Hepatocyte (in vitro differentiated cells): ENCODE results near the gene SPRN. TPM values are rescaled to one million over a fixed set of nuclear protein-coding genes. Genes with fewer than 3 reads are reported as not detected.

Experiments
- DNase-seq: peaks from one replicate; pipeline ENCODE4 v3.0.0-alpha.2; 2016; ENCODE audit warnings: low spot score
- H2AFZ ChIP-seq: fragments of 200-600 bp; sonication (generic); 2 replicates; pipeline ENCODE4 v1.6.0; 2016; ENCODE audit warnings: antibody characterized with exemption, mild to moderate bottlenecking
- H3K27ac ChIP-seq: fragments of 200-600 bp; sonication (generic); 2 replicates; pipeline ENCODE4 v1.5.1; 2016; ENCODE audit warnings: mild to moderate bottlenecking
- H3K27me3 ChIP-seq: fragments of 200-600 bp; sonication (generic); 2 replicates; pipeline ENCODE4 v1.6.1; 2016
- H3K36me3 ChIP-seq: fragments of 200-600 bp; sonication (generic); replicated peaks from 2 replicates; pipeline ENCODE4 v1.5.1; 2016; ENCODE audit warnings: low read depth; ENCODE audit not compliant: insufficient read depth
- H3K4me1 ChIP-seq: fragments of 200-600 bp; sonication (generic); 2 replicates; pipeline ENCODE4 v1.5.1; 2016; ENCODE audit warnings: mild to moderate bottlenecking, moderate library complexity; ENCODE audit not compliant: insufficient read depth
- H3K4me2 ChIP-seq: fragments of 200-600 bp; sonication (generic); 2 replicates; pipeline ENCODE4 v1.6.0; 2016
- H3K4me3 ChIP-seq: fragments of 200-600 bp; sonication (generic); 2 replicates; pipeline ENCODE4 v1.5.1; 2016; ENCODE audit warnings: mild to moderate bottlenecking
- H3K79me2 ChIP-seq: fragments of 200-600 bp; sonication (generic); 2 replicates; pipeline ENCODE4 v1.6.0; 2017; ENCODE audit warnings: mild to moderate bottlenecking
- H3K9me2 ChIP-seq: fragments of 200-600 bp; sonication (generic); replicated peaks from 2 replicates; pipeline ENCODE4 v1.6.0; 2017; ENCODE audit warnings: mild to moderate bottlenecking; ENCODE audit not compliant: insufficient read depth
- H3K9me3 ChIP-seq: fragments of 200-600 bp; sonication (generic); 2 replicates; pipeline ENCODE4 v1.5.1; 2016; ENCODE audit warnings: low read depth, mild to moderate bottlenecking
- H4K20me1 ChIP-seq: fragments of 200-600 bp; sonication (generic); 2 replicates; pipeline ENCODE4 v1.6.0; 2016; ENCODE audit warnings: mild to moderate bottlenecking; ENCODE audit not compliant: insufficient read depth, poor library complexity, severe bottlenecking
- EZH2 ChIP-seq: fragments of 200-600 bp; sonication (generic); IDR thresholded peaks from 2 replicates; pipeline ENCODE4 v1.6.1; 2016; ENCODE audit warnings: antibody characterized with exemption, mild to moderate bottlenecking, borderline replicate concordance
- EZH2phosphoT487 ChIP-seq: fragments of 200-600 bp; sonication (generic); IDR thresholded peaks from one replicate; pipeline ENCODE4 v1.6.1; 2018; ENCODE audit warnings: antibody characterized with exemption, mild to moderate bottlenecking, low read depth, moderate library complexity; ENCODE audit not compliant: unreplicated experiment, severe bottlenecking
- WGBS: methylation state at CpG from one replicate; pipeline ENCODE4 v1.1.6; 2016; ENCODE audit warnings: low lambda C conversion rate; ENCODE audit errors: missing lambda C conversion rate; 5-methylcytosine and 5-hydroxymethylcytosine counted together
- polyA plus RNA-seq: library from polyadenylated mRNA; unstranded; fragments of >200 nt; fragmentation: Nextera tagmentation; extraction: Ambion mirVana; gene quantifications from 2 replicates; pipeline ENCODE4 v1.2.1, GENCODE V29; 2016
- total RNA-seq: library from RNA; depleted of rRNA; stranded (reverse); fragments of >200 nt; gene quantifications from 2 replicates; pipeline ENCODE4 v1.2.3, GENCODE V29; 2014
- TF ChIP-seq, protein P1 (sequence below): fragments of 200-600 bp; sonication (generic); IDR thresholded peaks from 2 replicates; pipeline ENCODE4 v1.5.1; 2016; ENCODE audit warnings: antibody characterized with exemption, mild to moderate bottlenecking; ENCODE audit not compliant: poor library complexity

SPRN gene
- total and polyA plus RNA-seq, 2 experiments from 2014 or later = 0.97 to 2.7 TPM

DNA sequence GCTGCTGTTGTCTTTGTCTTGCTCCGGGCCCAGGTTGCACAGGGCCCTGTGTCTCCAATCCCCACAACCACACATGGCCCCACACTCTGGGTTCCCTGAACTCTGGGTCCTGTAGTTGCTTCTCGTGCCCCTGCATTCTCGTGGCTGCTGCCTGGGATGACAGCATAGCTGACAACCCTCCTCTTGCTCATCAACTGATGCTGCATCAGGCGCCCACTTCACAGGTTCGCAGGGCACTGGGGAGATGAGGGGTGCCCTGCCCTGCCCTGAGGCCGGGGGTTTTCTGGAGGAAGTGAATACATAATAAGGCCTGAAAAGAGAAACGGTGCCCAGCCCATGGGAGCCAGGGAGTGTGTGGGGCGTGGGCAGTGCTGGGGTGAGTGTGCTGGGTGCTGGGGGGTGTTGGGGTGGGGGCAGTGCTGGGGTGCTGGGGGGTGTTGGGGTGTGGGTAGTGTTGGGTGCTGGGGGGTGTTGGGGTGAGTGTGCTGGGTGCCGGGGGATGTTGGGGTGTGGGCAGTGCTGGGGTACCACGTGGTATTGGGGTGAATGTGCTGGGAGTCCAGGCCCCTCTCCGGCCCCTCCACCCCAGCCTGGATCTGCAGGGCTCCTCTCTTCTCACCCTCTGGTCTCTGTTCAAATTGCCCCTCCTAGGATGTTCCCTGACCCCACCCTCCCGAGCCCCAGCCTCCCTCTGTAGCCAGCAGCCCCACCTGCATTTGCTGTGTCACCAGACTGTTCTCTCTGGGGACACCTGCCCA is 32.5 kb downstream of the SPRN start:
- Histone ChIP-seq H3K9me2 (no peaks in the 10 kb centered on the region), H3K27me3 (no peaks in the 10 kb centered on the region), H3K9me3 (no peaks in the 10 kb centered on the region), H3K4me1 (peaks cover 8% of the 10 kb centered on the region), H2AFZ (no peak overlapping the region), H3K4me3 (no peak overlapping the region), H4K20me1 (no peaks in the 10 kb centered on the region), H3K36me3 (no peaks in the 10 kb centered on the region), H3K79me2 (peaks cover 26% of the 10 kb centered on the region), H3K4me2 (no peak overlapping the region), H3K27ac (no peak overlapping the region)
- TF ChIP-seq EZH2phosphoT487 (no peak), EZH2 (no peak)
- TF ChIP-seq, protein P1, sequence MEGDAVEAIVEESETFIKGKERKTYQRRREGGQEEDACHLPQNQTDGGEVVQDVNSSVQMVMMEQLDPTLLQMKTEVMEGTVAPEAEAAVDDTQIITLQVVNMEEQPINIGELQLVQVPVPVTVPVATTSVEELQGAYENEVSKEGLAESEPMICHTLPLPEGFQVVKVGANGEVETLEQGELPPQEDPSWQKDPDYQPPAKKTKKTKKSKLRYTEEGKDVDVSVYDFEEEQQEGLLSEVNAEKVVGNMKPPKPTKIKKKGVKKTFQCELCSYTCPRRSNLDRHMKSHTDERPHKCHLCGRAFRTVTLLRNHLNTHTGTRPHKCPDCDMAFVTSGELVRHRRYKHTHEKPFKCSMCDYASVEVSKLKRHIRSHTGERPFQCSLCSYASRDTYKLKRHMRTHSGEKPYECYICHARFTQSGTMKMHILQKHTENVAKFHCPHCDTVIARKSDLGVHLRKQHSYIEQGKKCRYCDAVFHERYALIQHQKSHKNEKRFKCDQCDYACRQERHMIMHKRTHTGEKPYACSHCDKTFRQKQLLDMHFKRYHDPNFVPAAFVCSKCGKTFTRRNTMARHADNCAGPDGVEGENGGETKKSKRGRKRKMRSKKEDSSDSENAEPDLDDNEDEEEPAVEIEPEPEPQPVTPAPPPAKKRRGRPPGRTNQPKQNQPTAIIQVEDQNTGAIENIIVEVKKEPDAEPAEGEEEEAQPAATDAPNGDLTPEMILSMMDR = no peak
- no peak for DNase-seq
- WGBS = 100% methylated on average over 8 of the region's 12 CpGs

DNA sequence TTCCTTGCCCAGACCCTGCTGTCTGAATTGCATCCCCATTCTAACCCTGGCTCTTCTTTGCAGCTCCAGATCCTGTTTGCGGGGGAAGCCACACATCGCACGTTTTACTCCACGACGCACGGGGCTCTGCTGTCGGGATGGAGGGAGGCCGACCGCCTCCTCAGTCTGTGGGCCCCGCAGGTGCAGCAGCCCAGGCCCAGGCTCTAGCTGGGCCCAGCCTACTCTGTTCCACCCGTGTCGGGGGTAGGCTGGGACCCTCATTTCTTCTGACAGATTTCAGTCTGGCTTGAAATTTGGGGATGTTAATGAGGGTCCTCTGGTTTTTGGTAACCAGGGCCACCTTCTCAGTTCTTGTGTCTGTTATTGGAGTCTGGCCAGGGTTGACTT is 33.2 kb downstream of the SPRN start:
- Histone ChIP-seq H4K20me1 (no peaks in the 10 kb centered on the region), H3K27me3 (no peaks in the 10 kb centered on the region), H3K27ac (no peak overlapping the region), H3K9me3 (no peaks in the 10 kb centered on the region), H3K4me1 (peaks cover 8% of the 10 kb centered on the region), H2AFZ (no peak overlapping the region), H3K36me3 (no peaks in the 10 kb centered on the region), H3K9me2 (no peaks in the 10 kb centered on the region), H3K4me3 (no peak overlapping the region), H3K4me2 (no peak overlapping the region), H3K79me2 (peaks cover 19% of the 10 kb centered on the region)
- WGBS = 95% methylated on average over 12 of the region's 12 CpGs
- TF ChIP-seq, protein P1 = no peak
- TF ChIP-seq EZH2phosphoT487 (no peak), EZH2 (no peak)
- DNase-seq = no peak

GRCh38 chr10:133390597-133391248 is 33.7 kb downstream of the SPRN start:
- no peaks in the 10 kb centered on the region for H3K27me3 ChIP-seq
- H3K4me3 ChIP-seq = no peak overlapping the region
- DNase-seq = no peak
- H3K36me3 ChIP-seq = no peaks in the 10 kb centered on the region
- peaks cover 8% of the 10 kb centered on the region for H3K4me1 ChIP-seq
- no peak overlapping the region for H3K27ac ChIP-seq
- H3K9me2 ChIP-seq = no peaks in the 10 kb centered on the region
- no peaks in the 10 kb centered on the region for H4K20me1 ChIP-seq
- 97% methylated on average over 19 of the region's 19 CpGs for WGBS
- H3K4me2 ChIP-seq = no peak overlapping the region
- TF ChIP-seq EZH2 (no peak), EZH2phosphoT487 (no peak)
- TF ChIP-seq, protein P1 = no peak
- no peaks in the 10 kb centered on the region for H3K9me3 ChIP-seq
- H3K79me2 ChIP-seq = peaks cover 14% of the 10 kb centered on the region
- H2AFZ ChIP-seq = no peak overlapping the region
